GM12878 (cell line): ENCODE measurements around the gene ADAMTSL5. TPM values are rescaled to one million over a fixed set of nuclear protein-coding genes. Genes with fewer than 3 reads are reported as not detected.
"Not testable (repeated sequence)": the region's sequence is repeated elsewhere in the genome, so short reads cannot be mapped to it uniquely, and the experiment has no call there.

Source experiments
- ATAC-seq: fragments of 200-7000 bp; cut with Tn5 transposase; 3 replicates; pipeline ENCODE4 v1.9.1; 2020; ENCODE audit warnings: mild to moderate bottlenecking, moderate library complexity
- BruUV-seq: library from RNA; stranded (reverse); fragments of 400-500 nt; replicated peaks from 2 replicates; lab custom pipeline; 2021; lab: Mats Ljungman, UMichigan
- CTCF ChIA-PET: fragments of 300-600 bp; sonication (Branson Sonifier 250); formaldehyde crosslinking; extraction: SDS; loops from one replicate; lab custom pipeline; 2021; ENCODE audit warnings: inconsistent platforms; lab: Yijun Ruan, JAX
- POLR2A ChIA-PET: fragments of 350-600 bp; formaldehyde crosslinking; extraction: SDS; loops from one replicate; lab custom pipeline; 2021; ENCODE audit warnings: inconsistent platforms; lab: Charles Lee
- RAD21 ChIA-PET: fragments of 300-600 bp; sonication (Branson Sonifier 250); formaldehyde crosslinking; loops from one replicate; lab custom pipeline; 2023; ENCODE audit warnings: antibody characterized with exemption; ENCODE audit not compliant: unreplicated experiment; lab: Charles Lee
- SMC1A ChIA-PET: fragments of 300-600 bp; sonication (Branson Sonifier 250); formaldehyde crosslinking; loops from one replicate; lab custom pipeline; 2023; ENCODE audit not compliant: unreplicated experiment, uncharacterized antibody; lab: Charles Lee
- DNase-seq: peaks from one replicate; pipeline ENCODE4 v3.0.0-alpha.2; 2011; ENCODE audit warnings: low read depth, low spot score
- FAIRE-seq: peaks from 3 replicates; lab custom pipeline; 2011; peaks lifted over from hg19 to GRCh38; lab: Jason Lieb, UNC
- H2AFZ ChIP-seq: 2 replicates; pipeline ENCODE4 v1.6.0; 2011; ENCODE audit warnings: low read depth, low read length, control low read depth; ENCODE audit not compliant: control insufficient read depth
- H3K27ac ChIP-seq: 2 replicates; pipeline ENCODE4 v1.5.1; 2011; ENCODE audit warnings: control low read depth; ENCODE audit not compliant: control insufficient read depth, insufficient read depth
- H3K27me3 ChIP-seq, 2 experiments: replicated peaks in 1 of 2; 2 replicates each; pipeline versions ENCODE4 v1.6.0 to v1.6.1; 2011; ENCODE audit warnings: low read length in 1 of 2; ENCODE audit not compliant: control insufficient read depth in 2 of 2, insufficient read depth in 2 of 2
- H3K36me3 ChIP-seq, 2 experiments: 2 replicates each; pipeline ENCODE4 v1.5.1; 2011; ENCODE audit warnings: low read length in 1 of 2; ENCODE audit not compliant: control insufficient read depth in 2 of 2, insufficient read depth in 2 of 2
- H3K4me1 ChIP-seq: 2 replicates; pipeline ENCODE4 v1.6.1; 2011; ENCODE audit warnings: mild to moderate bottlenecking, low read length, moderate library complexity, mixed read lengths; ENCODE audit not compliant: control insufficient read depth, insufficient read depth
- H3K4me2 ChIP-seq: 2 replicates; pipeline ENCODE4 v1.6.0; 2011; ENCODE audit warnings: control low read depth; ENCODE audit not compliant: control insufficient read depth, insufficient read depth
- H3K4me3 ChIP-seq: fragments of 200-600 bp; sonication (generic); 2 replicates; pipeline ENCODE4 v1.5.1; 2016
- H3K79me2 ChIP-seq: 2 replicates; pipeline ENCODE4 v1.6.0; 2011; ENCODE audit warnings: low read length; ENCODE audit not compliant: control insufficient read depth, insufficient read depth
- H3K9ac ChIP-seq: 2 replicates; pipeline ENCODE4 v1.8.0; 2011; ENCODE audit warnings: low read length, control low read depth, mixed read lengths; ENCODE audit not compliant: control insufficient read depth, insufficient read depth
- H3K9me3 ChIP-seq: replicated peaks from 3 replicates; pipeline ENCODE4 v1.5.1; 2011; ENCODE audit warnings: mild to moderate bottlenecking, low read length; ENCODE audit not compliant: control insufficient read depth, insufficient read depth
- H4K20me1 ChIP-seq: 2 replicates; pipeline ENCODE4 v1.6.0; 2011; ENCODE audit not compliant: control insufficient read depth, insufficient read depth
- BRCA1 ChIP-seq: IDR thresholded peaks from 2 replicates; pipeline ENCODE4 v1.6.1; 2011; ENCODE audit warnings: low read depth, low read length, improper control_type of control experiment
- CBFB ChIP-seq: IDR thresholded peaks from 2 replicates; pipeline ENCODE4 v1.6.1; 2016; ENCODE audit warnings: antibody characterized with exemption, low read depth
- CUX1 ChIP-seq: IDR thresholded peaks from 2 replicates; pipeline ENCODE4 v1.6.1; 2012; ENCODE audit warnings: improper control_type of control experiment, low read depth, low read length; ENCODE audit not compliant: insufficient replicate concordance
- NFYA ChIP-seq: IDR thresholded peaks from 2 replicates; pipeline ENCODE4 v1.6.1; 2011; ENCODE audit warnings: low read depth, mild to moderate bottlenecking, low read length, improper control_type of control experiment, borderline replicate concordance
- TCF7 ChIP-seq: IDR thresholded peaks from 2 replicates; pipeline ENCODE4 v1.6.1; 2014; ENCODE audit warnings: antibody characterized with exemption, borderline replicate concordance
- WGBS: methylation state at CpG from one replicate; pipeline ENCODE4 v1.1.6; 2016; ENCODE audit warnings: low lambda C conversion rate; ENCODE audit not compliant: insufficient replicate concordance, insufficient coverage; ENCODE audit errors: missing lambda C conversion rate; 5-methylcytosine and 5-hydroxymethylcytosine counted together
- in situ Hi-C: fragments of 300-500 bp; cut with MboI; formaldehyde crosslinking; loops from 9 replicates; pipeline ENCODE4 v1.14.3; 2018; ENCODE audit warnings: mixed read lengths
- intact Hi-C: fragments of 100-400 bp; cut with micrococcal nuclease; formaldehyde crosslinking; loops from one replicate; pipeline ENCODE4 v1.14.2; 2022; ENCODE audit not compliant: unreplicated experiment
- polyA plus RNA-seq, 11 experiments: library from polyadenylated mRNA; depleted of rRNA in 4 of 11; unstranded in 6 of 11; stranded (reverse) in 5 of 11; fragments of >200 nt; fragmentation: Nextera tagmentation in 4 of 11; fragmentation: Illumina TruSeq in 1 of 11; extraction: Ambion mirVana in 4 of 11; extraction: Trizol in 1 of 11; gene quantifications; 1 replicate in 1 of 11; 2 replicates in 10 of 11; pipeline versions ENCODE4 v1.2.1 to v1.2.3, GENCODE V29; 2011 to 2016; ENCODE audit warnings: inconsistent platforms in 2 of 11, missing spikeins in 2 of 11, low read depth in 1 of 11
- total RNA-seq, 4 experiments: library from RNA; depleted of rRNA in 3 of 4; stranded (reverse); fragments of >200 nt in 3 of 4; fragmentation: Illumina TruSeq in 1 of 4; extraction: Trizol in 1 of 4; gene quantifications; 2 replicates each; pipeline versions ENCODE4 v1.2.1 to v1.2.3, GENCODE V29; 2013 to 2021

Gene ADAMTSL5
- total and polyA plus RNA-seq, 10 of the 15 experiments (the other 5 are each of a cell fraction or from before 2014, with no cell fraction given): 0.04 to 0.83 (median 0.32) TPM; not detected in 4

GRCh38 chr19:1540365-1540925 is 27.6 kb upstream of the ADAMTSL5 start (continued):
- no peak for TF ChIP-seq CUX1
- TF ChIP-seq CBFB: no peak
- no peak for TF ChIP-seq TCF7
- no peak for TF ChIP-seq NFYA
- no peak for TF ChIP-seq BRCA1
- TF ChIP-seq, all 136 proteins: peak for 0

GRCh38 chr19:1539749-1540148 is 26.9 kb upstream of the ADAMTSL5 start:
- WGBS: 70% methylated on average over 9 of the region's 11 CpGs
- H3K4me2 ChIP-seq, intact Hi-C loops, H2AFZ ChIP-seq, RAD21 ChIA-PET, H3K27ac ChIP-seq, BruUV-seq, H3K4me3 ChIP-seq, CTCF ChIA-PET, H3K79me2 ChIP-seq, POLR2A ChIA-PET, H3K9ac ChIP-seq, ATAC-seq, H3K27me3 ChIP-seq, DNase-seq, H3K36me3 ChIP-seq, H3K9me3 ChIP-seq, FAIRE-seq, H3K4me1 ChIP-seq, H4K20me1 ChIP-seq: not testable (repeated sequence)
- in situ Hi-C loops: loop anchor here (10.0 kb wide), 1 partner anchor 225 kb away; no protein-coding TSS in a partner anchor
- SMC1A ChIA-PET: interaction anchor here (0.7 kb wide), 1 partner anchor 257 kb away, joined by 3 read pairs; no protein-coding TSS in a partner anchor
